GM19395 (cell line): ENCODE results near the gene CDKN2D.
"Not testable (repeated sequence)": the region's sequence is repeated elsewhere in the genome, so short reads cannot be mapped to it uniquely, and the experiment has no call there.

Experiments
- ATAC-seq: cut with Tn5 transposase; IDR thresholded peaks from one replicate; pipeline ENCODE4 v1.9.1; 2021; ENCODE audit warnings: mild to moderate bottlenecking, moderate library complexity; ENCODE audit not compliant: unreplicated experiment

The CDKN2D gene

GRCh38 chr19:10582091-10582490 lies 13.3 kb upstream of the CDKN2D start:
- ATAC-seq, result no peak

GRCh38 chr19:10580979-10581631 lies 12.3 kb upstream of the CDKN2D start:
- ATAC-seq, result no peak

- ATAC-seq, result no peak
Observed at GRCh38 chr19:10577951-10578350, 9.2 kb upstream of the CDKN2D start.

GRCh38 chr19:10575011-10575716 lies 6.4 kb upstream of the CDKN2D start:
- no peak for ATAC-seq

GRCh38 chr19:10574462-10574861 lies 5.7 kb upstream of the CDKN2D start:
- no peak for ATAC-seq

GRCh38 chr19:10573793-10574192 lies 5.0 kb upstream of the CDKN2D start:
- not testable (repeated sequence) for ATAC-seq

- ATAC-seq, result no peak
Observed at GRCh38 chr19:10568062-10568825, 535 bp downstream of the CDKN2D start.

GRCh38 chr19:10567656-10568055 lies 1.1 kb downstream of the CDKN2D start:
- ATAC-seq, result no peak

GRCh38 chr19:10566658-10567410 lies 1.9 kb downstream of the CDKN2D start:
- ATAC-seq, result no peak

- ATAC-seq, result no peak
Observed at GRCh38 chr19:10566408-10566657, 2.4 kb downstream of the CDKN2D start.

- no peak for ATAC-seq
Observed at GRCh38 chr19:10565567-10566407, 3.0 kb downstream of the CDKN2D start, which contains the start of gene KRI1. KRI1 (minus strand) TSS chr19:10566010; CDS start chr19:10565999, 11 bp downstream.

- ATAC-seq, result no peak
Observed at GRCh38 chr19:10565028-10565566, 3.7 kb downstream of the CDKN2D start.

GRCh38 chr19:10562609-10563008 lies 6.2 kb downstream of the CDKN2D start:
- ATAC-seq, result no peak

- no peak for ATAC-seq
Observed at GRCh38 chr19:10560154-10560553, 8.6 kb downstream of the CDKN2D start.

- ATAC-seq, result no peak
Observed at GRCh38 chr19:10557603-10558197, 11.1 kb downstream of the CDKN2D start.

- no peak for ATAC-seq
Observed at GRCh38 chr19:10555610-10555973, 13.2 kb downstream of the CDKN2D start.

- no peak for ATAC-seq
Observed at GRCh38 chr19:10554760-10555609, 13.8 kb downstream of the CDKN2D start.

- ATAC-seq, result peak; percentile 77
Observed at GRCh38 chr19:10553943-10554381, 14.8 kb downstream of the CDKN2D start.
